Body of pancreas (tissue), 4 donors: Measurements from ENCODE around the gene MYO5B. TPM values are rescaled to one million over a fixed set of nuclear protein-coding genes. Genes with fewer than 3 reads are reported as not detected.

ENCODE experiments used
- ATAC-seq: fragments of 150-250 bp; one replicate; pipeline ENCODE4 v1.9.1; 2016
- DNase-seq, 4 donors: peaks; one replicate each; pipeline ENCODE4 v3.0.0-alpha.2; 2019
- H3K27ac ChIP-seq, 4 donors: fragments of 200-600 bp; sonication (generic); 1 replicate in 3 of 4; 2 replicates in 1 of 4; pipeline versions ENCODE4 v1.5.1 to v1.6.1; 2016 to 2019; ENCODE audit warnings: mild to moderate bottlenecking in 1 of 4, mixed read lengths in 1 of 4, moderate library complexity in 1 of 4
- H3K27me3 ChIP-seq, 2 donors: fragments of 200-600 bp; sonication (generic); one replicate each; pipeline ENCODE4 v1.6.0; 2016; ENCODE audit warnings: mild to moderate bottlenecking in 1 of 2
- H3K36me3 ChIP-seq, 2 donors: fragments of 200-600 bp; sonication (generic); replicated peaks in 1 of 2; 2 replicates each; pipeline ENCODE4 v1.5.1; 2016; ENCODE audit warnings: low read depth in 2 of 2; ENCODE audit not compliant: insufficient read depth in 1 of 2
- H3K4me1 ChIP-seq: fragments of 200-600 bp; sonication (generic); one replicate; pipeline ENCODE4 v1.6.0; 2016
- H3K4me3 ChIP-seq, 2 donors: fragments of 200-600 bp; sonication (generic); 1 replicate in 1 of 2; 2 replicates in 1 of 2; pipeline ENCODE4 v1.5.1; 2016 to 2019
- H3K9me3 ChIP-seq, 3 donors: fragments of 200-600 bp; sonication (generic); 1 replicate in 2 of 3; 2 replicates in 1 of 3; pipeline ENCODE4 v1.5.1; 2016
- POLR2A ChIP-seq, 3 donors: fragments of 450-650 bp; IDR thresholded peaks; one replicate each; pipeline ENCODE4 v1.6.1; 2016; ENCODE audit warnings: antibody characterized with exemption in 3 of 3, mild to moderate bottlenecking in 2 of 3
- WGBS, 2 donors: methylation state at CpG; one replicate each; pipeline ENCODE4 v1.1.5; 2017; 5-methylcytosine and 5-hydroxymethylcytosine counted together
- intact Hi-C: fragments of 100-400 bp; cut with DNase I; formaldehyde crosslinking; loops from one replicate; pipeline ENCODE4 v1.15.1; 2023
- total RNA-seq, 2 donors: library from RNA; depleted of rRNA; stranded (reverse); fragments of >200 nt; gene quantifications; one replicate each; pipeline ENCODE4 v1.1.0, GENCODE V29; 2016
- TF ChIP-seq, protein P1 (sequence below), 7 experiments: fragments of 450-650 bp in 4 of 7; fragments of 200-600 bp in 3 of 7; sonication (generic) in 3 of 7; IDR thresholded peaks; one replicate each; pipeline ENCODE4 v1.5.1; 2016 to 2019; ENCODE audit warnings: antibody characterized with exemption in 7 of 7

The MYO5B gene
- total RNA-seq, 2 donors from 2014 or later, result 17.1 to 18.2 TPM

DNA sequence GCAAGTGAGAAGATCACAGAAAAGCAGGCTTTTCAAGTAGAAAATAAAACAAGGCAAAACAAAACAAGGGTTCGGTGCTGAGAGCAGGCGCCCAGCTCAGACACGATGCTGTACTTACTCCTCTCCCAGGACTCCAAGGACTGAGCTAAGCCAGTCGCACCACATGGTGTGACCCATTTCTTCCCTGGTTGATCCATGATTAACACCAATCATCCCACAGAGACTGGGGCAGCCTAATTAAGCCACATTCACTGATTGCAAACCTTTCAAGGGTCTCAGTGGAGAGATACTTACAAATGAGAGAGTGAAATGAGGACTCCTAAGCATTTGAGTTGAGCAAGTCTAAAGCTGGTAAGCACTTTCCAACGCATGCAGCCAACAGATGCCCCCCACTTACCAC, 155.2 kb downstream of the MYO5B start:
- no peak overlapping the region for H3K27ac ChIP-seq
- ATAC-seq (no peak), DNase-seq (no peak)
- H3K36me3 ChIP-seq, result no peaks in the 10 kb centered on the region
- 93 to 94% methylated on average over 5 of the region's 5 CpGs for WGBS, 2 donors
- intact Hi-C loops, result no loop called here
- H3K4me3 ChIP-seq, result no peak overlapping the region
- H3K4me1 ChIP-seq, result no peaks in the 10 kb centered on the region
- H3K9me3 ChIP-seq, result no peaks in the 10 kb centered on the region
- TF ChIP-seq POLR2A (IDR thresholded peaks at IDR 0.05), result no peak
- TF ChIP-seq, protein P1, sequence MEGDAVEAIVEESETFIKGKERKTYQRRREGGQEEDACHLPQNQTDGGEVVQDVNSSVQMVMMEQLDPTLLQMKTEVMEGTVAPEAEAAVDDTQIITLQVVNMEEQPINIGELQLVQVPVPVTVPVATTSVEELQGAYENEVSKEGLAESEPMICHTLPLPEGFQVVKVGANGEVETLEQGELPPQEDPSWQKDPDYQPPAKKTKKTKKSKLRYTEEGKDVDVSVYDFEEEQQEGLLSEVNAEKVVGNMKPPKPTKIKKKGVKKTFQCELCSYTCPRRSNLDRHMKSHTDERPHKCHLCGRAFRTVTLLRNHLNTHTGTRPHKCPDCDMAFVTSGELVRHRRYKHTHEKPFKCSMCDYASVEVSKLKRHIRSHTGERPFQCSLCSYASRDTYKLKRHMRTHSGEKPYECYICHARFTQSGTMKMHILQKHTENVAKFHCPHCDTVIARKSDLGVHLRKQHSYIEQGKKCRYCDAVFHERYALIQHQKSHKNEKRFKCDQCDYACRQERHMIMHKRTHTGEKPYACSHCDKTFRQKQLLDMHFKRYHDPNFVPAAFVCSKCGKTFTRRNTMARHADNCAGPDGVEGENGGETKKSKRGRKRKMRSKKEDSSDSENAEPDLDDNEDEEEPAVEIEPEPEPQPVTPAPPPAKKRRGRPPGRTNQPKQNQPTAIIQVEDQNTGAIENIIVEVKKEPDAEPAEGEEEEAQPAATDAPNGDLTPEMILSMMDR (IDR thresholded peaks at IDR 0.05), result no peak
- H3K27me3 ChIP-seq, result no peaks in the 10 kb centered on the region

DNA sequence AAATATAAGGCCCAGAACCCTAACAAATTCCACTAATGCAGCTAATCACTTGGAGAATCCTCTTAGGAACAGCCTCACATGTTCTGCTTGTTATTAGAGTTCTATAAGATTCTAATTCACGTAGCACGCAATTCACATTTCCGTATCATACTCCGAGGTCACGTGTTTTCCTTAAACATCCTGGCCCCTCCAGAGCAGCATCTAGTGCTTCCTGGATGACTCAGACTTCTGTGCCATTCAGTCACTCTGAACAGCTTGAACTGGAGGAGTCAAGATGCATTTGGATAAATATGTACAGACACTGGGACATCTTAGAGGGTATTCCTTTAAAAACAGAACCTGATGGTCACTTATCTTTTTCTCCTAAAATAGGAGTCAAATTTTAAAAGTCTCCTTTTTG, 156.5 kb downstream of the MYO5B start:
- Histone ChIP-seq H3K27ac (no peak overlapping the region), H3K36me3 (no peaks in the 10 kb centered on the region), H3K4me3 (no peak overlapping the region), H3K27me3 (no peaks in the 10 kb centered on the region), H3K4me1 (no peaks in the 10 kb centered on the region), H3K9me3 (no peaks in the 10 kb centered on the region)
- DNase-seq (no peak), ATAC-seq (no peak)
- TF ChIP-seq, protein P1 (IDR thresholded peaks at IDR 0.05), result no peak
- no peak for TF ChIP-seq POLR2A (IDR thresholded peaks at IDR 0.05)
- intact Hi-C loops, result no loop called here
- 77 to 86% methylated on average over 5 of the region's 5 CpGs for WGBS, 2 donors

DNA sequence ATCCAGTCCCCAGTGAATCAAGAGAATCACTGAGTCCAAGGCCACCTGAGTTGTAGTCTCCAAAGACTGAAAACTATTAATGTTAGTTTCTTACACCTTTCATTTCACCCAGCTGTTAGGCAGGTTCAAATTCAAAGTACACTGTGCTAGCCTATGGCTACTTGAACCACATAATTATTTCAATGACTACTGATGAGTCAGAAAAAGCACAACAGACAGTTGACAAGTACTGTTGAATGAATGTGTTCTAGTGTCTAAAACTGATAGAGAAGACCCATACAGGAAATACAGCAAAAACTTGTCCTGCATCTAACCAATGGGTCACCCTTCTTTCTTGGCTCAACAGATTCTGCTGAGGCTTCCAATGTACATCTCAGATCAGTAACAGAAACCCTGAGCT, 160.9 kb downstream of the MYO5B start:
- no peaks in the 10 kb centered on the region for H3K9me3 ChIP-seq
- no peaks in the 10 kb centered on the region for H3K27me3 ChIP-seq
- intact Hi-C loops, result no loop called here
- ATAC-seq (no peak), DNase-seq (no peak)
- no peak overlapping the region for H3K4me3 ChIP-seq
- no peaks in the 10 kb centered on the region for H3K4me1 ChIP-seq
- H3K27ac ChIP-seq, result no peak overlapping the region
- TF ChIP-seq, protein P1 (IDR thresholded peaks at IDR 0.05), result no peak
- no peak for TF ChIP-seq POLR2A (IDR thresholded peaks at IDR 0.05)
- no peaks in the 10 kb centered on the region for H3K36me3 ChIP-seq

DNA sequence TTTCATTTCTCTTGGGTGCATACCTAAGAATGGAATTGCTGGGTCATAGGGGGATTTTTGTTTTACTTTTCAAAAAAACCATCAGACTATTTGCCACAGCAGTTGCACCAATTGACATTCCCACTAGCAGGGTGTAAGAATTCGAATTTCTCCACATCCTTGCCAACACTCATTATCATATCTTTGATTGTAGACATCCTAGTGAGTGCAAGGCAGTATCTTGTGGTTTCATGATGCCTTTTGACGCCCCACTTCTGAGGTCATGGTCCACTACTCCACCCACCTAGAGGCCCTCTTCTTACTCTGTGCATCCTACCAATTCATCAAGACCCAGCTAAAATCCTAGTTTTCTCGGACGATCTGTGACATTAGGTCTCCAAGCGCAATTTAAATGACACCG, 161.9 kb downstream of the MYO5B start:
- ATAC-seq (no peak), DNase-seq (no peak)
- no peaks in the 10 kb centered on the region for H3K9me3 ChIP-seq
- WGBS, 2 donors, result 75 to 79% methylated on average over 6 of the region's 6 CpGs
- intact Hi-C loops, result no loop called here
- H3K27ac ChIP-seq, result no peak overlapping the region
- no peaks in the 10 kb centered on the region for H3K4me1 ChIP-seq
- H3K36me3 ChIP-seq, result no peaks in the 10 kb centered on the region
- no peaks in the 10 kb centered on the region for H3K27me3 ChIP-seq
- TF ChIP-seq, protein P1 (IDR thresholded peaks at IDR 0.05), result no peak
- no peak for TF ChIP-seq POLR2A (IDR thresholded peaks at IDR 0.05)
- H3K4me3 ChIP-seq, result no peak overlapping the region

DNA sequence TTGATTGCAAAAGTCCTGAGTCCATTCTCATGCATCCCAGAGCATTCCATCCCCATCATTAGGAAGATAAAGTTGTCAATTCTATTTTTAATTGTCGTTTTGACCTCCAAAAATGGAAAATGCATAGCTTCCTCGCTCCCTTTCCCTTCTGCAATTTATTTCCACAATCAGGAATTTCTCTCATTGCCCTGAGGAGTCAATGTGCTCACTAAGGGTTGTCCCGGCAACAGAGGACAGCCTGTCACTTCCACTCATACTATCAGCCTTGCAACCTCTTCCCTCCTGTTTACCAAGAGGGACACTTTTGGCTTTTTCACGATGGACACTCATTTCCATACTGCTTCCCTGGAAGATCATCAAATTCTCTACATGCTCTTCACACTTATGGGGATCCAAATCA, 164.8 kb downstream of the MYO5B start:
- WGBS, 2 donors, result 56 to 71% methylated on average over 4 of the region's 4 CpGs
- ATAC-seq (no peak), DNase-seq (no peak)
- H3K36me3 ChIP-seq, result no peaks in the 10 kb centered on the region
- H3K4me1 ChIP-seq, result no peaks in the 10 kb centered on the region
- intact Hi-C loops, result no loop called here
- no peak overlapping the region for H3K27ac ChIP-seq
- no peaks in the 10 kb centered on the region for H3K9me3 ChIP-seq
- no peak overlapping the region for H3K4me3 ChIP-seq
- TF ChIP-seq POLR2A (IDR thresholded peaks at IDR 0.05), result no peak
- TF ChIP-seq, protein P1 (IDR thresholded peaks at IDR 0.05), result no peak
- no peaks in the 10 kb centered on the region for H3K27me3 ChIP-seq
